ENCODE results near the gene ANKRD13C. TPM values are rescaled to one million over a fixed set of nuclear protein-coding genes. Genes with fewer than 3 reads are reported as not detected.

Gene ANKRD13C
- total and polyA plus RNA-seq, 12 donors = 8.0 to 30.8 (median 20.9) TPM

DNA sequence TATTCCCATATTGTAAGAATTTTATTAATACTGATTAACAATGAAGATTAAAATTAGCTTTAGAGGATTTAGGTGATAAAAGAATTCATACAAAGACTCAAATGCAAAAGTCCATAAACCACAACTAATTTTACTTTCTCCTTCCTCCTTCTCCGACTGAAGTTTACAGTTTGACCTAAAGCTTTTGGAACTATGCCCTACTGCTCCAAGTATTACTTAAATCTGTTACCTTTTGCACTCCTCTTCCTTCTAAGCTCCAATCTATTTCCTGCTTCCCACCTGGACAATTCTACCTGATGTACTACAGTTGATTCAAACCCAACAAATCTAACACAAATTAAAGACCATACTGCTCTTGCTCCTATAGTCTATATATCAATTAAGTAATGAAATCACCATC, 36.3 kb downstream of the ANKRD13C start:
- H3K4me1 ChIP-seq (replicated peaks in 1 of 2) = no peaks in the 10 kb centered on the region
- no peak overlapping the region for H3K4me3 ChIP-seq
- H3K27me3 ChIP-seq = no peaks in the 10 kb centered on the region
- intact Hi-C loops (cut with DNase I) = no loop called here
- no peaks in the 10 kb centered on the region for H3K36me3 ChIP-seq (replicated peaks in 1 of 2)
- WGBS, 4 donors = 64 to 77% (median 71%) methylated on average over 1 of the region's 1 CpG
- no peak overlapping the region for H3K27ac ChIP-seq
- H3K9me3 ChIP-seq (replicated peaks in 1 of 3) = no peaks in the 10 kb centered on the region
- no peak for DNase-seq
- TF ChIP-seq POLR2A (IDR thresholded peaks at IDR 0.05) = no peak
- TF ChIP-seq, protein P1, sequence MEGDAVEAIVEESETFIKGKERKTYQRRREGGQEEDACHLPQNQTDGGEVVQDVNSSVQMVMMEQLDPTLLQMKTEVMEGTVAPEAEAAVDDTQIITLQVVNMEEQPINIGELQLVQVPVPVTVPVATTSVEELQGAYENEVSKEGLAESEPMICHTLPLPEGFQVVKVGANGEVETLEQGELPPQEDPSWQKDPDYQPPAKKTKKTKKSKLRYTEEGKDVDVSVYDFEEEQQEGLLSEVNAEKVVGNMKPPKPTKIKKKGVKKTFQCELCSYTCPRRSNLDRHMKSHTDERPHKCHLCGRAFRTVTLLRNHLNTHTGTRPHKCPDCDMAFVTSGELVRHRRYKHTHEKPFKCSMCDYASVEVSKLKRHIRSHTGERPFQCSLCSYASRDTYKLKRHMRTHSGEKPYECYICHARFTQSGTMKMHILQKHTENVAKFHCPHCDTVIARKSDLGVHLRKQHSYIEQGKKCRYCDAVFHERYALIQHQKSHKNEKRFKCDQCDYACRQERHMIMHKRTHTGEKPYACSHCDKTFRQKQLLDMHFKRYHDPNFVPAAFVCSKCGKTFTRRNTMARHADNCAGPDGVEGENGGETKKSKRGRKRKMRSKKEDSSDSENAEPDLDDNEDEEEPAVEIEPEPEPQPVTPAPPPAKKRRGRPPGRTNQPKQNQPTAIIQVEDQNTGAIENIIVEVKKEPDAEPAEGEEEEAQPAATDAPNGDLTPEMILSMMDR (IDR thresholded peaks at IDR 0.05) = no peak

DNA sequence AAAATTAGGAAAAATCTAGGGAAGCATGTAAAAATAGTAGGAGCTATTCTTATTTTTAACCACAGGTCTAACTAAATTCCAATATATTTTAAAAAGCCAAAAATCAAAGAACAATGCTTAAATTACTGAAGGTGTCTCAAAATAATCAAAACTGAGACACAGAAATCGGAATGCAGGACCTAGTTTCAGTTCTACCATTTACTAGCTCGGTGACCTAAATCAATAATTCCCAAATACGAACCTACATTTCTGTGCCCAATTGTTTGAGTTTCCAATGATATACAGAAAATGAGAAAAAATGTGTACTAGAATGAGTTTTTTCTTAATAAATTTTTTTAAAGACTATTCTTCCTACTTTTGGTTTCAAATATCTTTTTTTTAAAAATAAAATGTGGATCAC, 37.4 kb downstream of the ANKRD13C start:
- DNase-seq = no peak
- Histone ChIP-seq H3K27me3 (no peaks in the 10 kb centered on the region), H3K4me3 (no peak overlapping the region), H3K36me3 (replicated peaks in 1 of 2) (no peaks in the 10 kb centered on the region), H3K9me3 (replicated peaks in 1 of 3) (no peaks in the 10 kb centered on the region), H3K27ac (no peak overlapping the region), H3K4me1 (replicated peaks in 1 of 2) (no peaks in the 10 kb centered on the region)
- intact Hi-C loops (cut with DNase I) = no loop called here
- TF ChIP-seq, protein P1 (IDR thresholded peaks at IDR 0.05) = no peak
- no peak for TF ChIP-seq POLR2A (IDR thresholded peaks at IDR 0.05)
- 95 to 96% (median 95%) methylated on average over 3 of the region's 3 CpGs for WGBS, 4 donors

DNA sequence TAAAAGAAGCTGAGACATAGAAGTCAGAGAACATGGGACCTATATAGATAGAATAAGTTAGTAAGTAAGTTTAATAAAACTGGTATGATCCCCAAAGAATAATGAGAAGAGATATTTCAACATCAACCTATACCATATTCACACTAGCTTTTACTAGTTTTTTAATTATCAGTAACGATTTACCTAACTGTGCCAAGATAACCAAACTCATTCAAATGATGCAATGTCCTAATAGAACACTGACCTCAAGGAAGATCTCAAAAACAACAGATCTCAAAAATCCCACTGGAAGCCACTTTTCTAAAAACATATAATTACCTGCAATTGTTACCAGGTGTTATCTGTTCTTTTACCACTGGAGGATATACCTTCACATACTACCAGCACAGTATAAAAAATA, 38.7 kb downstream of the ANKRD13C start:
- TF ChIP-seq, protein P1 (IDR thresholded peaks at IDR 0.05) = no peak
- TF ChIP-seq POLR2A (IDR thresholded peaks at IDR 0.05) = no peak
- no peak overlapping the region for H3K27ac ChIP-seq
- intact Hi-C loops (cut with DNase I) = no loop called here
- H3K4me1 ChIP-seq (replicated peaks in 1 of 2) = no peaks in the 10 kb centered on the region
- DNase-seq = no peak
- WGBS, 4 donors = 66 to 76% (median 71%) methylated on average over 1 of the region's 1 CpG
- H3K9me3 ChIP-seq (replicated peaks in 1 of 3) = peaks cover 0 to 4% (median 0%) of the 10 kb centered on the region in 3 donors
- H3K4me3 ChIP-seq = no peak overlapping the region
- no peaks in the 10 kb centered on the region for H3K36me3 ChIP-seq (replicated peaks in 1 of 2)
- no peaks in the 10 kb centered on the region for H3K27me3 ChIP-seq

DNA sequence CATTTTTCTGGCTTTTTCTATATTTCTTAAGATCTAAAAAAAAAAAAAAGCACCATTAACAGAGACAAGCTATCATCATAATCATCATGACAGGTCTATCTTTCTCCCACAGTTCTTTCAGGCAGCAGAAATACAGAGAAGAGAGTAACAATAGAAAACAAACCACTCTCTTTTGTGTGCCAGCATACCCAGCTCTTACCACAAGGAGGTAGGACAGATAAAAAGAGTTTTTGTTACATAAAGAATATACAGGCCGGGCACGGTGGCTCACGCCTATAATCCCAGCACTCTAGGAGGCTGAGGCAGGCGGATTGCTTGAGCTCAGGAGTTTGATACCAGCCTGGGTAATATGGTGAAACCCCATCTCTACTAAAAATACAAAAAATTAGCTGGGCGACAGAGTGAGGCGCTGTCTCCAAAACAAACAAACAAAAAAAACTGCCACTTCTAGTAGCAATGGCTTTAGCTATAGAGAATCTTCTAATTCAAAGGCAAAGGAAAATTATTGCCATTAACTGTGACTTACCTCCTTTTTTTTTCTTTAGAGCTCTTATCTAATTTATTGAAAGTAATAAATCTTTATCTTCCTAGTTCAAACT, 39.7 kb downstream of the ANKRD13C start:
- DNase-seq = no peak

More for the DNA sequence above, 39.7 kb downstream of the ANKRD13C start:
- 86 to 96% (median 89%) methylated on average over 6 of the region's 6 CpGs for WGBS, 4 donors
- H3K27me3 ChIP-seq = no peaks in the 10 kb centered on the region
- H3K27ac ChIP-seq = no peak overlapping the region
- H3K4me1 ChIP-seq (replicated peaks in 1 of 2) = no peaks in the 10 kb centered on the region
- H3K9me3 ChIP-seq (replicated peaks in 1 of 3) = peaks cover 0 to 4% (median 0%) of the 10 kb centered on the region in 3 donors
- no peak for TF ChIP-seq POLR2A (IDR thresholded peaks at IDR 0.05)
- TF ChIP-seq, protein P1 (IDR thresholded peaks at IDR 0.05) = no peak
- H3K4me3 ChIP-seq = no peak overlapping the region
- intact Hi-C loops (cut with DNase I) = no loop called here
- H3K36me3 ChIP-seq (replicated peaks in 1 of 2) = no peaks in the 10 kb centered on the region
